A673 (cell line): ENCODE results near the gene MPHOSPH9.

Experiments used
- EZH2 ChIP-seq: fragments of 200-600 bp; sonication (generic); IDR thresholded peaks from 2 replicates; pipeline ENCODE4 v1.6.1; 2017; ENCODE audit warnings: borderline replicate concordance, low read depth, mild to moderate bottlenecking, mixed read lengths, antibody characterized with exemption, low read length; ENCODE audit not compliant: poor library complexity, severe bottlenecking
- TF ChIP-seq, protein P1 (sequence below): fragments of 300-800, 200-600 bp; sonication (generic); conservative IDR thresholded peaks from 2 replicates; pipeline ENCODE4 v1.5.1; 2017; ENCODE audit warnings: low read depth, mild to moderate bottlenecking, antibody characterized with exemption, low read length, moderate library complexity, mixed read lengths

DNA sequence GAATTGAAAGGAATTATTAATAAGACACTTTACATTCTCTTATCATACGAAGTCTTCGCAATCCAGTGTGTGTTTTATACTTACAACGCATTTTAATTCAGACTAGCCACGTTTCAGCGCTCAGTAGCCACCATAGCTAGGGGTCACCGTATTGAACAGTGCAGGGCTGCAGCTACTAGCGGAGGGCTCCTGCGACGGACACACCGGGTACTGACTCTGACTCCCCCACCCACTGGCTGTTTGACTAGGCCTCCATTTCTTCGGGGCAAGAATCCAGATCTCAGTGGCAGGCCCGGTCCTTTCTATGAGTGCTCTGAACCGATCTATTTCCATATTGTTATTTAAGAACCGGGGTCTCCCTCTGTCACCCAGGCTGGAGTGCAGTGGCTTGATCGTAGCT, 40.2 kb upstream of the MPHOSPH9 start:
- TF ChIP-seq, protein P1, sequence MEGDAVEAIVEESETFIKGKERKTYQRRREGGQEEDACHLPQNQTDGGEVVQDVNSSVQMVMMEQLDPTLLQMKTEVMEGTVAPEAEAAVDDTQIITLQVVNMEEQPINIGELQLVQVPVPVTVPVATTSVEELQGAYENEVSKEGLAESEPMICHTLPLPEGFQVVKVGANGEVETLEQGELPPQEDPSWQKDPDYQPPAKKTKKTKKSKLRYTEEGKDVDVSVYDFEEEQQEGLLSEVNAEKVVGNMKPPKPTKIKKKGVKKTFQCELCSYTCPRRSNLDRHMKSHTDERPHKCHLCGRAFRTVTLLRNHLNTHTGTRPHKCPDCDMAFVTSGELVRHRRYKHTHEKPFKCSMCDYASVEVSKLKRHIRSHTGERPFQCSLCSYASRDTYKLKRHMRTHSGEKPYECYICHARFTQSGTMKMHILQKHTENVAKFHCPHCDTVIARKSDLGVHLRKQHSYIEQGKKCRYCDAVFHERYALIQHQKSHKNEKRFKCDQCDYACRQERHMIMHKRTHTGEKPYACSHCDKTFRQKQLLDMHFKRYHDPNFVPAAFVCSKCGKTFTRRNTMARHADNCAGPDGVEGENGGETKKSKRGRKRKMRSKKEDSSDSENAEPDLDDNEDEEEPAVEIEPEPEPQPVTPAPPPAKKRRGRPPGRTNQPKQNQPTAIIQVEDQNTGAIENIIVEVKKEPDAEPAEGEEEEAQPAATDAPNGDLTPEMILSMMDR, result no peak
- TF ChIP-seq EZH2, result no peak
